HepG2 (cell line): ENCODE results near the gene CPEB3. TPM values are rescaled to one million over a fixed set of nuclear protein-coding genes. Genes with fewer than 3 reads are reported as not detected.
A peak's percentile ranks its signal among the peaks of the same experiment; 100 is the strongest.

Source experiments
- ARID3A ChIP-seq: IDR thresholded peaks from 2 replicates; pipeline ENCODE4 v1.6.1; 2012; ENCODE audit warnings: low read depth, low read length, improper control_type of control experiment
- CENPBD1 ChIP-seq: sonication (generic); formaldehyde crosslinking; IDR thresholded peaks from 2 replicates; pipeline ENCODE4 v1.8.0; 2022; ENCODE audit warnings: missing genetic modification reagents, low read depth, mild to moderate bottlenecking, borderline replicate concordance
- CREBL2 ChIP-seq: sonication (generic); formaldehyde crosslinking; IDR thresholded peaks from 2 replicates; pipeline ENCODE4 v1.8.1; 2023; ENCODE audit warnings: missing genetic modification reagents, mild to moderate bottlenecking, borderline replicate concordance
- ESRRA ChIP-seq: sonication (generic); formaldehyde crosslinking; IDR thresholded peaks from 2 replicates; pipeline ENCODE4 v1.5.1; 2020; ENCODE audit warnings: mild to moderate bottlenecking, low read depth, missing genetic modification reagents
- HNF4A ChIP-seq: sonication (generic); formaldehyde crosslinking; IDR thresholded peaks from 2 replicates; pipeline ENCODE4 v1.4.0; 2020; ENCODE audit warnings: missing genetic modification reagents
- KDM6A ChIP-seq: IDR thresholded peaks from 2 replicates; pipeline ENCODE4 v1.6.1; 2016; ENCODE audit warnings: low read depth
- MIXL1 ChIP-seq: IDR thresholded peaks from 2 replicates; pipeline ENCODE4 v1.6.1; 2016
- NPAS2 ChIP-seq: sonication (generic); formaldehyde crosslinking; IDR thresholded peaks from 2 replicates; pipeline ENCODE4 v1.8.0; 2022; ENCODE audit warnings: mild to moderate bottlenecking, missing genetic modification reagents, borderline replicate concordance
- NR2F2 ChIP-seq: IDR thresholded peaks from 2 replicates; pipeline ENCODE4 v1.6.1; 2012; ENCODE audit warnings: low read depth, inconsistent platforms, borderline replicate concordance
- RBFOX2 ChIP-seq: fragments of 200-400 bp; formaldehyde crosslinking; IDR thresholded peaks from 2 replicates; pipeline ENCODE4 v1.6.1; 2017; ENCODE audit warnings: low read depth, mild to moderate bottlenecking, low read length
- SALL1 ChIP-seq: sonication (generic); formaldehyde crosslinking; IDR thresholded peaks from 2 replicates; pipeline ENCODE4 v1.8.0; 2022; ENCODE audit warnings: mild to moderate bottlenecking, missing genetic modification reagents
- SCMH1 ChIP-seq: sonication (generic); formaldehyde crosslinking; IDR thresholded peaks from 2 replicates; pipeline ENCODE4 v1.9.0; 2021; ENCODE audit warnings: missing genetic modification reagents, mild to moderate bottlenecking, borderline replicate concordance
- SOX6 ChIP-seq, 2 experiments: fragments of 450-650 bp in 1 of 2; sonication (generic) in 1 of 2; formaldehyde crosslinking in 1 of 2; IDR thresholded peaks; 2 replicates each; pipeline versions ENCODE4 v1.4.0 to v1.6.1; 2017 to 2020; ENCODE audit warnings: antibody characterized with exemption in 1 of 2, mild to moderate bottlenecking in 1 of 2, missing genetic modification reagents in 1 of 2
- SRSF1 ChIP-seq: fragments of 200-400 bp; formaldehyde crosslinking; optimal IDR thresholded peaks from 2 replicates; pipeline ENCODE3; 2017; ENCODE audit warnings: mild to moderate bottlenecking, low read depth, low read length, moderate library complexity
- THAP7 ChIP-seq: sonication (generic); formaldehyde crosslinking; IDR thresholded peaks from 2 replicates; pipeline ENCODE4 v1.8.1; 2023; ENCODE audit warnings: mild to moderate bottlenecking, missing genetic modification reagents
- ZFP36L2 ChIP-seq: sonication (generic); formaldehyde crosslinking; IDR thresholded peaks from 2 replicates; pipeline ENCODE4 v1.4.0; 2020; ENCODE audit warnings: missing genetic modification reagents
- ZMYM3 ChIP-seq: sonication (generic); formaldehyde crosslinking; IDR thresholded peaks from 2 replicates; pipeline ENCODE4 v1.5.1; 2020; ENCODE audit warnings: mild to moderate bottlenecking, missing genetic modification reagents
- ZNF10 ChIP-seq: sonication (generic); formaldehyde crosslinking; IDR thresholded peaks from 2 replicates; pipeline ENCODE4 v1.4.0; 2020; ENCODE audit warnings: mild to moderate bottlenecking, low read depth, missing genetic modification reagents, borderline replicate concordance
- ZNF256 ChIP-seq: sonication (generic); formaldehyde crosslinking; conservative IDR thresholded peaks from 2 replicates; pipeline ENCODE4 v1.4.0; 2020; ENCODE audit warnings: missing genetic modification reagents
- ZNF317 ChIP-seq: sonication (generic); formaldehyde crosslinking; IDR thresholded peaks from 2 replicates; pipeline ENCODE4 v1.5.0; 2020; ENCODE audit warnings: mild to moderate bottlenecking, missing genetic modification reagents
- ZNF337 ChIP-seq: sonication (generic); formaldehyde crosslinking; IDR thresholded peaks from 2 replicates; pipeline ENCODE4 v1.5.1; 2020; ENCODE audit warnings: missing genetic modification reagents, low read depth, mild to moderate bottlenecking, borderline replicate concordance
- ZNF367 ChIP-seq: sonication (generic); formaldehyde crosslinking; IDR thresholded peaks from 2 replicates; pipeline ENCODE4 v1.4.0; 2020; ENCODE audit warnings: missing genetic modification reagents, borderline replicate concordance
- ZNF562 ChIP-seq: sonication (generic); formaldehyde crosslinking; IDR thresholded peaks from 2 replicates; pipeline ENCODE4 v1.8.0; 2022; ENCODE audit warnings: missing genetic modification reagents, borderline replicate concordance
- ZNF572 ChIP-seq: sonication (generic); formaldehyde crosslinking; IDR thresholded peaks from 2 replicates; pipeline ENCODE4 v1.5.1; 2020; ENCODE audit warnings: mild to moderate bottlenecking, missing genetic modification reagents
- ZNF577 ChIP-seq: sonication (generic); formaldehyde crosslinking; IDR thresholded peaks from 2 replicates; pipeline ENCODE4 v1.4.0; 2020; ENCODE audit warnings: mild to moderate bottlenecking, low read depth, missing genetic modification reagents, borderline replicate concordance
- ZNF639 ChIP-seq: conservative IDR thresholded peaks from 2 replicates; pipeline ENCODE4 v1.6.1; 2018; ENCODE audit warnings: missing genetic modification reagents
- polyA plus RNA-seq, 8 experiments: library from polyadenylated mRNA; depleted of rRNA in 3 of 8; stranded (reverse) in 7 of 8; unstranded in 1 of 8; fragments of >200 nt; fragmentation: Illumina TruSeq in 4 of 8; extraction: Trizol in 4 of 8; gene quantifications; 2 replicates each; pipeline versions ENCODE4 v1.2.1 to v1.2.3, GENCODE V29; 2011 to 2016; ENCODE audit warnings: low read depth in 4 of 8, missing spikeins in 1 of 8, mixed read lengths in 1 of 8; ENCODE audit not compliant: insufficient read depth in 1 of 8
- total RNA-seq, 5 experiments: library from RNA; depleted of rRNA; stranded (reverse); fragments of >200 nt; fragmentation: Illumina TruSeq; extraction: Trizol; gene quantifications; 2 replicates each; pipeline ENCODE4 v1.2.3, GENCODE V29; 2016; ENCODE audit warnings: low read depth in 1 of 5

CPEB3 gene
- total and polyA plus RNA-seq, 2 of the 13 experiments (the other 11 are each of a cell fraction or from before 2014, with no cell fraction given): 0.66 to 0.70 TPM

- TF ChIP-seq ARID3A (no peak), ZNF562 (CRISPR knock-in tag) (no peak), ESRRA (CRISPR knock-in tag) (no peak), CREBL2 (CRISPR knock-in tag) (no peak), ZNF317 (CRISPR knock-in tag) (no peak), ZMYM3 (no peak), SCMH1 (CRISPR knock-in tag) (no peak), MIXL1 (CRISPR knock-in tag) (peak; percentile 81; the same call in 1 of the 2 replicates), SRSF1 (no peak), SALL1 (CRISPR knock-in tag) (no peak), ZNF367 (CRISPR knock-in tag) (no peak), NR2F2 (0 out of 2 replicates have a peak, but pooled peaks have one; percentile 37), KDM6A (CRISPR knock-in tag) (0 out of 2 replicates have a peak, but pooled peaks have one; percentile 44), ZNF572 (CRISPR knock-in tag) (no peak), ZNF10 (CRISPR knock-in tag) (no peak), SOX6 (IDR thresholded peaks at IDR 0.05) (no peak), SOX6 (CRISPR knock-in tag; IDR thresholded peaks at IDR 0.05) (peak; percentile 41; the same call in 1 of the 2 replicates), THAP7 (CRISPR knock-in tag) (no peak), ZNF256 (CRISPR knock-in tag) (no peak), ZFP36L2 (CRISPR knock-in tag) (no peak), ZNF337 (no peak), RBFOX2 (no peak), ZNF639 (CRISPR knock-in tag) (no peak), HNF4A (CRISPR knock-in tag) (peak; percentile 55), NPAS2 (CRISPR knock-in tag) (no peak), ZNF577 (CRISPR knock-in tag) (no peak), CENPBD1 (CRISPR knock-in tag) (no peak)
These were observed 176.8 kb downstream of the CPEB3 start (continued) for GRCh38 chr10:92113911-92114600.
